HL-60 (cell line): Measurements from ENCODE around the gene PIK3C3.

Experiments used
- CTCF ChIP-seq: IDR thresholded peaks from one replicate; pipeline ENCODE4 v1.5.1; 2011; ENCODE audit warnings: low read length, control low read depth, inconsistent platforms; ENCODE audit not compliant: insufficient read depth
- GABPA ChIP-seq: IDR thresholded peaks from 2 replicates; pipeline ENCODE4 v1.6.1; 2012; ENCODE audit warnings: low read depth
- POLR2AphosphoS5 ChIP-seq: IDR thresholded peaks from 2 replicates; pipeline ENCODE4 v1.6.1; 2012; ENCODE audit warnings: low read depth
- REST ChIP-seq: IDR thresholded peaks from 2 replicates; pipeline ENCODE4 v1.6.1; 2012; ENCODE audit warnings: low read depth; ENCODE audit not compliant: insufficient replicate concordance
- SPI1 ChIP-seq: IDR thresholded peaks from 2 replicates; pipeline ENCODE4 v1.6.1; 2012; ENCODE audit warnings: low read depth, mild to moderate bottlenecking, borderline replicate concordance

- TF ChIP-seq REST (no peak), CTCF (no peak), GABPA (no peak), POLR2AphosphoS5 (no peak), SPI1 (no peak)
Observed at GRCh38 chr18:41959045-41959444, 4.0 kb downstream of the PIK3C3 start.
